ENCODE measurements around the gene RPS15A.
A peak's percentile ranks its signal among the peaks of the same experiment; 100 is the strongest.

RPS15A gene

GRCh38 chr16:18789850-18790706, at the start of gene RPS15A:
Gene RPS15A, minus strand, starts transcription at chr16:18790334. Its CDS starts 1,221 bp downstream, at chr16:18789113.
- peak within 1 kb of the TSS; percentile 74 to 81 for H3K27ac ChIP-seq
- intact Hi-C loops (cut with DNase I; ENCODE audit: low total_unique reads), result no loop called here
- no peaks in the 10 kb centered on the region for H3K9me3 ChIP-seq

GRCh38 chr16:18839555-18839954, 49.4 kb upstream of the RPS15A start:
- no peaks in the 10 kb centered on the region for H3K9me3 ChIP-seq
- H3K27me3 ChIP-seq, result no peaks in the 10 kb centered on the region
- intact Hi-C loops (cut with DNase I; ENCODE audit: low total_unique reads), result no loop called here
- H3K27ac ChIP-seq, result no peak overlapping the region
- no peaks in the 10 kb centered on the region for H3K4me1 ChIP-seq
- H3K4me3 ChIP-seq, result no peak overlapping the region
- no peak for DNase-seq
- H3K36me3 ChIP-seq, result peaks cover 78 to 100% (median 86%) of the 10 kb centered on the region in 3 donors
- no peak for TF ChIP-seq CTCF (IDR thresholded peaks at IDR 0.05)

More at GRCh38 chr16:18789850-18790706, at the start of gene RPS15A:
- TF ChIP-seq CTCF (IDR thresholded peaks at IDR 0.05), result no peak
- DNase-seq, result peak; percentile 95 to 97
- Histone ChIP-seq H3K27me3 (no peaks in the 10 kb centered on the region), H3K4me1 (peaks cover 0 to 49% (median 34%) of the 10 kb centered on the region in 4 donors), H3K36me3 (peaks cover 39 to 65% (median 60%) of the 10 kb centered on the region in 3 donors), H3K4me3 (peak within 1 kb of the TSS; percentile 63 to 65)

GRCh38 chr16:18836702-18837101, 46.6 kb upstream of the RPS15A start:
- Histone ChIP-seq H3K9me3 (no peaks in the 10 kb centered on the region), H3K27me3 (no peaks in the 10 kb centered on the region), H3K36me3 (peaks cover 89 to 99% (median 98%) of the 10 kb centered on the region in 3 donors), H3K27ac (no peak overlapping the region), H3K4me3 (no peak overlapping the region), H3K4me1 (no peaks in the 10 kb centered on the region)
- intact Hi-C loops (cut with DNase I; ENCODE audit: low total_unique reads), result no loop called here
- TF ChIP-seq CTCF (IDR thresholded peaks at IDR 0.05), result no peak
- DNase-seq, result no peak

GRCh38 chr16:18834864-18835263, 44.7 kb upstream of the RPS15A start:
- Histone ChIP-seq H3K27ac (no peak overlapping the region), H3K9me3 (no peaks in the 10 kb centered on the region), H3K4me3 (no peak overlapping the region), H3K36me3 (peaks cover 95 to 99% (median 97%) of the 10 kb centered on the region in 3 donors), H3K27me3 (no peaks in the 10 kb centered on the region), H3K4me1 (no peaks in the 10 kb centered on the region)
- DNase-seq, result no peak
- intact Hi-C loops (cut with DNase I; ENCODE audit: low total_unique reads), result no loop called here
- TF ChIP-seq CTCF (IDR thresholded peaks at IDR 0.05), result no peak

- TF ChIP-seq CTCF (IDR thresholded peaks at IDR 0.05), result no peak
- H3K9me3 ChIP-seq, result no peaks in the 10 kb centered on the region
- no peak overlapping the region for H3K4me3 ChIP-seq
- H3K27me3 ChIP-seq, result no peaks in the 10 kb centered on the region
- DNase-seq, result no peak
- no peaks in the 10 kb centered on the region for H3K4me1 ChIP-seq
- peaks cover 95 to 99% (median 98%) of the 10 kb centered on the region in 3 donors for H3K36me3 ChIP-seq
- intact Hi-C loops (cut with DNase I; ENCODE audit: low total_unique reads), result no loop called here
- no peak overlapping the region for H3K27ac ChIP-seq
These were observed 43.8 kb upstream of the RPS15A start for GRCh38 chr16:18833707-18834505.
